Endodermal cell (in vitro differentiated cells): Measurements from ENCODE around the gene BUD23. TPM values are rescaled to one million over a fixed set of nuclear protein-coding genes. Genes with fewer than 3 reads are reported as not detected.

Experiments used
- DNase-seq: peaks from one replicate; pipeline ENCODE4 v3.0.0-alpha.2; 2017
- H3K27ac ChIP-seq: 2 replicates; pipeline ENCODE4 v1.5.1; 2013; ENCODE audit warnings: mild to moderate bottlenecking, low read depth, low read length, moderate library complexity
- H3K27me3 ChIP-seq: 2 replicates; pipeline ENCODE4 v1.6.1; 2013; ENCODE audit warnings: mild to moderate bottlenecking, low read length, moderate library complexity; ENCODE audit not compliant: insufficient read depth, control insufficient read depth, poor library complexity, severe bottlenecking
- H3K36me3 ChIP-seq: 2 replicates; pipeline ENCODE4 v1.7.0; 2013; ENCODE audit warnings: mild to moderate bottlenecking, low read length, moderate library complexity; ENCODE audit not compliant: control insufficient read depth, insufficient read depth
- H3K4me1 ChIP-seq: one replicate; pipeline ENCODE4 v1.7.0; 2013; ENCODE audit warnings: low read length; ENCODE audit not compliant: control insufficient read depth, insufficient read depth
- H3K4me3 ChIP-seq: 2 replicates; pipeline ENCODE4 v1.5.1; 2013; ENCODE audit warnings: mild to moderate bottlenecking, low read length, moderate library complexity
- H3K9ac ChIP-seq: 2 replicates; pipeline ENCODE4 v1.6.1; 2013; ENCODE audit warnings: mild to moderate bottlenecking, low read length, moderate library complexity; ENCODE audit not compliant: poor library complexity, severe bottlenecking; ENCODE audit errors: extremely low read depth
- H3K9me3 ChIP-seq: 2 replicates; pipeline ENCODE4 v1.6.1; 2013; ENCODE audit warnings: mild to moderate bottlenecking, low read length, moderate library complexity; ENCODE audit not compliant: control insufficient read depth
- H3K27ac Mint-ChIP-seq: 2 replicates; pipeline ENCODE4 v1.8.0; 2020; ENCODE audit warnings: mixed read lengths
- H3K27me3 Mint-ChIP-seq: 2 replicates; pipeline ENCODE4 v1.8.0; 2021; ENCODE audit warnings: mild to moderate bottlenecking, mixed read lengths; ENCODE audit not compliant: insufficient read depth
- H3K36me3 Mint-ChIP-seq: 2 replicates; pipeline ENCODE4 v1.8.0; 2020; ENCODE audit warnings: low read depth, mixed read lengths
- H3K4me1 Mint-ChIP-seq: 2 replicates; pipeline ENCODE4 v1.8.0; 2020; ENCODE audit warnings: mixed read lengths
- H3K4me3 Mint-ChIP-seq: 2 replicates; pipeline ENCODE4 v1.8.0; 2020; ENCODE audit warnings: mild to moderate bottlenecking, moderate library complexity, mixed read lengths
- H3K9me3 Mint-ChIP-seq: 2 replicates; pipeline ENCODE4 v1.8.0; 2020; ENCODE audit warnings: mild to moderate bottlenecking, mixed read lengths
- WGBS, 2 experiments: methylation state at CpG; one replicate each; pipeline versions ENCODE4 v1.1.5 to v1.1.7; 2013; ENCODE audit warnings: missing lambda C conversion rate in 2 of 2, mixed read lengths in 1 of 2; ENCODE audit not compliant: insufficient coverage in 1 of 2, insufficient read length in 1 of 2; 5-methylcytosine and 5-hydroxymethylcytosine counted together
- total RNA-seq, 2 donors: library from RNA; stranded (reverse); fragmentation: NEBNext Ultra II Directional in 1 of 2; extraction: Animal tissue kit (Norgen Biotek cat#: 25700) in 1 of 2; gene quantifications; 2 replicates in 1 of 2; 3 replicates in 1 of 2; pipeline ENCODE4 v1.2.1, GENCODE V29; 2021
- TF ChIP-seq, protein P1 (sequence below): fragments of 200-600 bp; sonication (generic); conservative IDR thresholded peaks from 2 replicates; pipeline ENCODE4 v1.5.0; 2021; ENCODE audit warnings: antibody characterized with exemption, mild to moderate bottlenecking

Gene BUD23
- total RNA-seq, 2 donors from 2014 or later: 62.2 to 67.2 TPM

DNA sequence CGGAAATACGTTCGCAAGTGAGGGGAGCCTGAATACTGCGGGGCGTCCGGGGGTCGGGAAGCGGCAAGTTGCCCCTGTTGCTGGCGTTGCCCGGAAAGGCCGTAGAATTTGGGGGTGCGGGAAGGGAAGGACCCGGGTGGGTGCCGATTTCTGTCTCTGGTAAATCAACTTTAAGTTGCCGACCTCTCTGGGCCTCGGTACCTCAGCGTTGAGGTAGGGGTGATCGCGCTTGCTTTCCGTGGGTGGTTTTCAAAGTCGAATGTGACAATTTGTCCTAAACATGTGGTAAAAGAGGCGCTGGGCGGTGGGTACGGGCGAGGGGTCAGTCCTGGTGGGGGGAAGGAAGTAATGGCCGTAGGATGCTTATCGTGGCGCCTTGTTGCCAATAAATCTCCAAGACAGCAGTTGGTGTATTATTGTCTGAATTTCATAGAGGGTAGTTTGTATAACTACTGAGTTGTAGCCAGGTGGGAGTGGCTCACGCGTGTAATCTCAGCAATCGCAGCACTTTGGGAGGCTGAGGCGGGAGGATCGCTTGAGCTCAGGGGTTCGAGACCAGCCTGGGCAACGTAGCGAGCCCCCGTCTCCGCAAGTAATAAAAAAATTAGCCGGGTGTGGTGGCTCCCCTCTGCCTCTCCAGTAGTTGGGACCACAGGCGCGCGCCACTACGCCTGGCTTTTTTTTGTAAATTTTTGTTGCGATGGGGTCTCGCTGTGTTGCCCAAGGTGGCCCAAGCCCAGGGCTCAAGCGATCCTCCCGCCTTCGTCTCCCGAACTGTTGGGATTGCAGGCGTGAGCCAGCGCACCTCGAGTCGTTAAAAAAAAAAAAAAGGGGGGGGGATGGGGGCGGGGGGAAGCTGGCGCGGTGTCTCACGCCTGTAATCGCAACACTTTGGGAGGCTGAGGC is 644 bp downstream of the BUD23 start:
- 24 to 29% methylated on average over 25 to 57 of the region's 58 CpGs for WGBS, 2 experiments
- Histone ChIP-seq H3K27ac (no peak overlapping the region), H3K36me3 (peaks cover 32% of the 10 kb centered on the region), H3K9ac (peak overlapping the region; percentile 92), H3K4me3 (peak overlapping the region; percentile 97), H3K9me3 (no peaks in the 10 kb centered on the region), H3K4me1 (peaks cover 4% of the 10 kb centered on the region), H3K27me3 (no peaks in the 10 kb centered on the region)
- TF ChIP-seq, protein P1, sequence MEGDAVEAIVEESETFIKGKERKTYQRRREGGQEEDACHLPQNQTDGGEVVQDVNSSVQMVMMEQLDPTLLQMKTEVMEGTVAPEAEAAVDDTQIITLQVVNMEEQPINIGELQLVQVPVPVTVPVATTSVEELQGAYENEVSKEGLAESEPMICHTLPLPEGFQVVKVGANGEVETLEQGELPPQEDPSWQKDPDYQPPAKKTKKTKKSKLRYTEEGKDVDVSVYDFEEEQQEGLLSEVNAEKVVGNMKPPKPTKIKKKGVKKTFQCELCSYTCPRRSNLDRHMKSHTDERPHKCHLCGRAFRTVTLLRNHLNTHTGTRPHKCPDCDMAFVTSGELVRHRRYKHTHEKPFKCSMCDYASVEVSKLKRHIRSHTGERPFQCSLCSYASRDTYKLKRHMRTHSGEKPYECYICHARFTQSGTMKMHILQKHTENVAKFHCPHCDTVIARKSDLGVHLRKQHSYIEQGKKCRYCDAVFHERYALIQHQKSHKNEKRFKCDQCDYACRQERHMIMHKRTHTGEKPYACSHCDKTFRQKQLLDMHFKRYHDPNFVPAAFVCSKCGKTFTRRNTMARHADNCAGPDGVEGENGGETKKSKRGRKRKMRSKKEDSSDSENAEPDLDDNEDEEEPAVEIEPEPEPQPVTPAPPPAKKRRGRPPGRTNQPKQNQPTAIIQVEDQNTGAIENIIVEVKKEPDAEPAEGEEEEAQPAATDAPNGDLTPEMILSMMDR: no peak
- Mint-ChIP-seq H3K36me3 (peaks cover 28% of the 10 kb centered on the region), H3K27me3 (no peaks in the 10 kb centered on the region), H3K4me1 (peaks cover 21% of the 10 kb centered on the region), H3K27ac (peak overlapping the region; percentile 96), H3K4me3 (peak overlapping the region; percentile 94), H3K9me3 (no peaks in the 10 kb centered on the region)
- peak; percentile 50 for DNase-seq

DNA sequence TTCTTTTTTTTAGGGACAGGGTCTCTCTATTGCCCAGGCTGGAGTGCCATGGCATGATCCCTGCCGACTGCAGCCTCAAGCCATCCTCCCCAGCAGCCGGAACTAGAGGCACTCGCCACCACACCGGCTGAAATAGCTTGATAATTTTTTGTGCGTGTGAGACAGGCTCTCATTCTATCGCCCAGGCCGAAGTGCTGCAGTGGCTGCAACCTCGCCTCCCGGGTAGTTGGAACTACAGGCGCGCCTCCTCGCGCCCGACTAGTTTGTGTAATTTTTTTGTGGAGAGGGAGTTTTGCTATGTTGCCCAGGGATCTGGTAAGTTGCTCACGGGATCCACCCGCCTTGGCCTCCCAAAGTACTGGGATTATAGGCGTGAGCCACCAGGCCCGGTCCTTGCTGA is 1.9 kb downstream of the BUD23 start:
- 95 to 100% methylated on average over 9 to 18 of the region's 18 CpGs for WGBS, 2 experiments
- H3K4me3 ChIP-seq: no peak overlapping the region
- H3K36me3 ChIP-seq: peaks cover 45% of the 10 kb centered on the region
- H3K9me3 ChIP-seq: no peaks in the 10 kb centered on the region
- TF ChIP-seq, protein P1: no peak
- Mint-ChIP-seq H3K4me1 (peaks cover 21% of the 10 kb centered on the region), H3K9me3 (no peaks in the 10 kb centered on the region), H3K4me3 (peak overlapping the region; percentile 94), H3K27me3 (no peaks in the 10 kb centered on the region), H3K36me3 (peaks cover 35% of the 10 kb centered on the region), H3K27ac (no peak overlapping the region)
- H3K4me1 ChIP-seq: peaks cover 4% of the 10 kb centered on the region
- no peak overlapping the region for H3K27ac ChIP-seq
- no peak overlapping the region for H3K9ac ChIP-seq
- DNase-seq: no peak
- H3K27me3 ChIP-seq: no peaks in the 10 kb centered on the region

DNA sequence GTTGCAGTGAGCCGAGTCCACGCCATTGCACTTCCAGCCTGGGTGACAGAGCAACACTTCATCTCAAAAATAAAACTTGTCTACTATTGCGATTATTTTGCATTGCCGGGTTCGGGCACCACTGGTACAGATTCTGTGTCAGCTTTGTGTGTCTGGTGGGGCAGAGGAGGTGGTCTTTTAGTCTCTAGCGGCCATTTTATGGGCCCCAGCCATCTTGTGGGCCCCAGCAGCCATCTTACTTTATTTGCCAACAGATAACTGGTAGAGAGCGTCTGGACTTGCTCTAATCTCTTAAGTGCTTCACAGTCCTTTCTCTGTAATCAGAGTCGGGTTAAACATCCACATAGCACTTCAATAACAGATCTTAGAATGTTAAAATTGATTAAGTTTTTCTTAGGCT is 4.9 kb downstream of the BUD23 start:
- Mint-ChIP-seq H3K9me3 (no peaks in the 10 kb centered on the region), H3K27me3 (no peaks in the 10 kb centered on the region), H3K4me3 (no peak overlapping the region), H3K4me1 (peaks cover 2% of the 10 kb centered on the region), H3K36me3 (peaks cover 58% of the 10 kb centered on the region), H3K27ac (no peak overlapping the region)
- H3K4me3 ChIP-seq: no peak overlapping the region
- no peak overlapping the region for H3K27ac ChIP-seq
- no peak overlapping the region for H3K9ac ChIP-seq
- TF ChIP-seq, protein P1: no peak
- H3K4me1 ChIP-seq: no peaks in the 10 kb centered on the region
- no peaks in the 10 kb centered on the region for H3K27me3 ChIP-seq
- 91 to 100% methylated on average over 4 to 8 of the region's 8 CpGs for WGBS, 2 experiments
- DNase-seq: no peak
- no peaks in the 10 kb centered on the region for H3K9me3 ChIP-seq
- H3K36me3 ChIP-seq: peaks cover 74% of the 10 kb centered on the region
